Measurements from ENCODE around the gene EGFR.

DNA sequence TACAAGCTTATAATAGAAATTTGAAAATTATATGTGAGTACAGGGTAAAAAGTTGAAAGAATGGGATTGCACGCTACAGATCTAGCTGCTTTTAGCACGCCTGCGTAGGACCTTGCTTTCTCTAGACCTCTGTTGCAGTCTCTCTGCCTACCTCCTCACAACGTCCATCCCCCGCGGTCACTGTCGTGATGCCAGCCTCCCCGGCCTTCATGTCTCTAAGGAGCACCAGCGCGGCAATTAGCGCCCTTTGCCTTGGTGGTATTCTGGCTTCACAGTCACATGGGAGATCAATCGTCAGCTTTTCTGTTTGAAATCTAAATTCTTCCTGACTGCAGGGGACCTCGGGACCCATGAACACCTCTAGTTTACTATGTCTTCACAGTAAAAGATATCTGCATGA is 131.3 kb downstream of the EGFR start:
- TF ChIP-seq CTCF (IDR thresholded peaks at IDR 0.05; ENCODE audit: poor library complexity) (no peak), EZH2phosphoT487 (IDR thresholded peaks at IDR 0.05; ENCODE audit: low read depth, severe bottlenecking, unreplicated experiment) (no peak)

Data from hepatocyte (in vitro differentiated cells).